Neutrophil (primary cell): ENCODE measurements around the gene BABAM2.
A peak's percentile ranks its signal among the peaks of the same experiment; 100 is the strongest.

Source experiments
- H3K27ac ChIP-seq: fragments of 200-600 bp; sonication (generic); 2 replicates; pipeline ENCODE4 v1.5.1; 2016; ENCODE audit warnings: mild to moderate bottlenecking, moderate library complexity
- H3K27me3 ChIP-seq: fragments of 200-600 bp; sonication (generic); 2 replicates; pipeline ENCODE4 v1.6.0; 2016; ENCODE audit warnings: mild to moderate bottlenecking
- H3K36me3 ChIP-seq: fragments of 200-600 bp; sonication (generic); 2 replicates; pipeline ENCODE4 v1.5.1; 2017
- H3K4me1 ChIP-seq, 2 experiments: fragments of 200-600 bp in 1 of 2; sonication (generic) in 1 of 2; 1 replicate in 1 of 2; 2 replicates in 1 of 2; pipeline versions ENCODE4 v1.5.1 to v1.6.1; 2013 to 2016; ENCODE audit warnings: low read depth in 1 of 2, low read length in 1 of 2, mild to moderate bottlenecking in 1 of 2, moderate library complexity in 1 of 2; ENCODE audit not compliant: control insufficient read depth in 1 of 2, insufficient read depth in 1 of 2
- H3K4me3 ChIP-seq, 2 experiments: fragments of 200-600 bp in 1 of 2; sonication (generic) in 1 of 2; 1 replicate in 1 of 2; 2 replicates in 1 of 2; pipeline ENCODE4 v1.5.1; 2013 to 2016; ENCODE audit warnings: low read depth in 1 of 2, low read length in 1 of 2, mild to moderate bottlenecking in 1 of 2, moderate library complexity in 1 of 2
- H3K9me3 ChIP-seq: fragments of 200-600 bp; sonication (generic); 2 replicates; pipeline ENCODE4 v1.5.1; 2016
- TF ChIP-seq, protein P1 (sequence below): fragments of 200-600 bp; sonication (generic); IDR thresholded peaks from 2 replicates; pipeline ENCODE4 v1.5.1; 2016; ENCODE audit warnings: antibody characterized with exemption

The BABAM2 gene

DNA sequence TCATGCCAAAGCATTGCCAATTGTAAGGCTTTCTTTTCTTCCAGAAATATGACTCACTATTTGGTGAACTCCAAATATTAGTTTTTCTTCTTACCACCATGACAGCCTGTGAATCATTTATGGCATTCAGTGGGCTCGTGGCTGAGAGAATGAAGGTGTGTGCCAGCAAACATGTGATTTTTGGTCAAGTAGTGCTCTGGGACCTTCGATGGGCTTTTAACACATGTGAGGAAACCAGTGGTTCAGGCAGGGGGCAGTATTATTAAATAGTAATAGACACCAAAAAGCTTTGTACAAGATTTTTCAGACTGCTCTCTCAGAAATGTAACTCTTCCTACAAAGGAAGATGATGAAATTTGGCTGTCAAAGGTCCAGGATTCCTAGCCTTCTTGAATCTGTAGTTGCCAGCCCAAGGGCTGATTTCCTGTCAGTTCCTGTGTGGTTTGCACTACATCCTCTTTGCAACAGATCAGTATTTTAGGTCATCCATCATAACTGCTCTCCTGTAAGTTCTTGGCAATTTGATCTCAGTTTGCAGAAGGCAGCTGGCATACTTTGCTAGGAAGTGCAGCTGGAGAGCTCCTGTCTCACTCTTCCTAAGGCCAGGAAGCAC is 64.3 kb downstream of the BABAM2 start:
- peaks cover 62% of the 10 kb centered on the region in 2 experiments for H3K4me1 ChIP-seq

DNA sequence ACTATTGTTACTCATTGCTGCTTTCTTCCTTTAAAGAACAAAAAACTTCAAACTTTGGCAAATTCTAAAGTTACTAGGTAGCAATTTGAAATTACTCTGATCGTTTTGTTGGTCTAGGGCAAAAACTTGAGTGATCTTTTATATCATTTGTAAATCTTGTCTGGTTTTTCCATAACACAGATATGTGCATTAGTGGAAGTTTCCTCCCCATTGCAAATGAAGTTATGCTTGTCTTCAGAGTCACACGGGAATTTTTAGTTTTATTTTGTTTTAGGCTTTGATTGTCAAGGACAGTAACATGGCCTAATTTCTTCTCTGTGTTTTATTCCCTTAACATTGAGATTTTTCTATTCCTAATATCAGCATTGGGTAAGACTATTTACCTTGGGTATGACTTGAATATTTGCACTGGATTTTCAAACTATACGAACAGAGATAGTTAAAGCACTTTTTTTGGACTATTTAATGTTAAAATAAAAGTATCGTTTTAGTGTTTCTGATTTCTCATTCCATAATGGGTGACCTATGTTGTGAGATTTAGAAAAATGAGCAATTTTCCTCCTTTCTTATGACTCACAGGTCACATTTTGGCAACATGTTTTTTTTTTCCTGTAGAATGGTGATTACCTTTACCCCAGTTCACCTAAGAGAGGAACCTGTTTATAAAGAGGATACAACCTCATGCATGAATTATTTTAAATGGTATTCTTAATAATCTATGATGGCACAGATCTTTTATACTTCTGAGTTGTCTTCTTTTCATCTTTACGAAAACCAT is 65.0 kb downstream of the BABAM2 start:
- Histone ChIP-seq H3K9me3 (no peaks in the 10 kb centered on the region), H3K27ac (peak overlapping the region; percentile 88), H3K4me1 (peaks cover 69% of the 10 kb centered on the region in 2 experiments), H3K36me3 (no peaks in the 10 kb centered on the region), H3K4me3 (peak overlapping the region in 1 of 2 experiments; percentile 27), H3K27me3 (no peaks in the 10 kb centered on the region)
- TF ChIP-seq, protein P1, sequence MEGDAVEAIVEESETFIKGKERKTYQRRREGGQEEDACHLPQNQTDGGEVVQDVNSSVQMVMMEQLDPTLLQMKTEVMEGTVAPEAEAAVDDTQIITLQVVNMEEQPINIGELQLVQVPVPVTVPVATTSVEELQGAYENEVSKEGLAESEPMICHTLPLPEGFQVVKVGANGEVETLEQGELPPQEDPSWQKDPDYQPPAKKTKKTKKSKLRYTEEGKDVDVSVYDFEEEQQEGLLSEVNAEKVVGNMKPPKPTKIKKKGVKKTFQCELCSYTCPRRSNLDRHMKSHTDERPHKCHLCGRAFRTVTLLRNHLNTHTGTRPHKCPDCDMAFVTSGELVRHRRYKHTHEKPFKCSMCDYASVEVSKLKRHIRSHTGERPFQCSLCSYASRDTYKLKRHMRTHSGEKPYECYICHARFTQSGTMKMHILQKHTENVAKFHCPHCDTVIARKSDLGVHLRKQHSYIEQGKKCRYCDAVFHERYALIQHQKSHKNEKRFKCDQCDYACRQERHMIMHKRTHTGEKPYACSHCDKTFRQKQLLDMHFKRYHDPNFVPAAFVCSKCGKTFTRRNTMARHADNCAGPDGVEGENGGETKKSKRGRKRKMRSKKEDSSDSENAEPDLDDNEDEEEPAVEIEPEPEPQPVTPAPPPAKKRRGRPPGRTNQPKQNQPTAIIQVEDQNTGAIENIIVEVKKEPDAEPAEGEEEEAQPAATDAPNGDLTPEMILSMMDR = no peak

More for the DNA sequence above, 64.3 kb downstream of the BABAM2 start:
- Histone ChIP-seq H3K36me3 (no peaks in the 10 kb centered on the region), H3K4me3 (peak overlapping the region in 1 of 2 experiments; percentile 27), H3K27ac (peak overlapping the region; percentile 88), H3K9me3 (no peaks in the 10 kb centered on the region), H3K27me3 (no peaks in the 10 kb centered on the region)
- TF ChIP-seq, protein P1 = no peak

DNA sequence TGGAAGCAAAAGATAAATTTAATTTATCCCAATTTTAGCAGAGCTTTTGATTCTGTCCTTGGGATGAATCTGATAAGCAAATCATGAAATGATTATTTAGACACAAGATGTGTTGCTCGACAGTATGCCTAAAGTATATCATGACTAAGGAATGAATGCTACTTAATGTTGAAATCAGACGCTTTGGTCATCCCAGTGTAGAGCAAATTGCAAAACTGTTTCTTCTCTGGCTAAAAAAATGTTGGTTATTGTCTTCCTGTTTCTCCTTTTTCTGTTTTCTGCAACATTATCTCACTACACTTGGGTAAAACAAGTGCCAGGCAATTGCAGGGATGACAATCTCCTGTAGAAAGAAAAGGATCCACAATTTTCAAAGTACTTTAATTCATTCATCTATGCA is 66.4 kb downstream of the BABAM2 start:
- H3K9me3 ChIP-seq = no peaks in the 10 kb centered on the region
- H3K36me3 ChIP-seq = no peaks in the 10 kb centered on the region
- TF ChIP-seq, protein P1 = no peak
- peaks cover 72 to 73% of the 10 kb centered on the region in 2 experiments for H3K4me1 ChIP-seq
- H3K4me3 ChIP-seq = peak overlapping the region in 1 of 2 experiments; percentile 13
- H3K27me3 ChIP-seq = no peaks in the 10 kb centered on the region
- H3K27ac ChIP-seq = peak overlapping the region; percentile 88

DNA sequence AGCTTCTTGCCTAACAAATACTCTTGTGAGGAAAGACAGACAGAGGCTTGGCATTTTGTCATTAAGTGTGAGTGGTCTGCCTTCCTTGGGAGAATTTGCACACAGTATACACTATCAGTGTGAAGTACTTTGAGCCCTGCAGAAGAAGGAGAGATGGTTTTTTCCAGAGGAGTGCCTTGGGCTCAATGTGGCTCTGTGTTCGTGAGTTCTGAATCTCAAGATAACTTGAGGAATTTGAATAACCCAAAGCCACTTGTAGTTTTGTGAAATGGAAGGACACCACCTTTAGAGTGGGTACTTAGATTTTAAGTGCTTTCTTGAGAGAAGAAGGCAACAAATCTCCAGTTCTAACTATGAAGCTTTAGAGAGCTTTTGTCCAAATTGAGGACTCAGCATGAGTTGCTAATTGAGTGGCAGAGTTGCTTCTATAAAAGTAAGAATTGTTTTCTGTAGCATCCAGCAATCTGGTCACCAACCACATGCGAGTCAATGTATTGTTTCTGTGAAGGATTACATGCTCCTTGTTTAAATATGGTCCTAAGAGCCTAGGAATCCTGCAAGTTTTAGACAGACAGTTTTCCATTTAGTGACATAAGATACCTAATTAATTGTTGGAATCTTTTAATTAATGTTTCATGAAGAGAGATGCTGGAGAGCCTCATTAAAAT is 68.3 kb downstream of the BABAM2 start:
- H3K27ac ChIP-seq = peak overlapping the region; percentile 88
- TF ChIP-seq, protein P1 = no peak
- H3K36me3 ChIP-seq = no peaks in the 10 kb centered on the region
- H3K27me3 ChIP-seq = no peaks in the 10 kb centered on the region
- no peaks in the 10 kb centered on the region for H3K9me3 ChIP-seq
- peaks cover 70% of the 10 kb centered on the region in 2 experiments for H3K4me1 ChIP-seq
- no peak overlapping the region for H3K4me3 ChIP-seq

DNA sequence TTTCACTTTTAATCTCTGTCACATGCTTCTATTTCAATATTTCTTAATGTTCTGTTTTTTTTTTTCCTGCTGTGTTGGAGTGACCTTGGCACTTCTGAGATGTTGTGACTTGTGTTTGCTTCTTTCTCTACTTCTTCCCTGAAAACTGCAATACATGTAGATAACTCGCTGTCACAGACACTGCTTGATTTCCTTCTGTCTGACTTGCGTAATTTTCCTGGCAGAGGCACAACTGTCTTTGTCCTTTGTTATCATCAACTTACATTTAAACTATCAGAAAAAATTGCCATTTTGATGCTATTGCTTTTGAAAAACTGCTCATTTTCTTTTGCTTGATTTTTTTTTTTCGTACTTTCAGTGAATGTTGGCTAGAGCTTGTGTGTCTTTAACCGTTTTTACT is 69.0 kb downstream of the BABAM2 start:
- TF ChIP-seq, protein P1 = no peak
- peak overlapping the region; percentile 88 for H3K27ac ChIP-seq
- no peaks in the 10 kb centered on the region for H3K36me3 ChIP-seq
- peaks cover 64% of the 10 kb centered on the region in 2 experiments for H3K4me1 ChIP-seq
- H3K4me3 ChIP-seq = no peak overlapping the region
- H3K9me3 ChIP-seq = no peaks in the 10 kb centered on the region
- H3K27me3 ChIP-seq = no peaks in the 10 kb centered on the region
